CD4-positive, alpha-beta T cell treated with Interleukin-17A for 4 hours (primary cell): ENCODE data around the gene PRR5L.

Experiments used
- DNase-seq: peaks from one replicate; pipeline ENCODE4 v3.0.0-alpha.2; 2020; ENCODE audit warnings: mixed read lengths

Gene PRR5L

DNA sequence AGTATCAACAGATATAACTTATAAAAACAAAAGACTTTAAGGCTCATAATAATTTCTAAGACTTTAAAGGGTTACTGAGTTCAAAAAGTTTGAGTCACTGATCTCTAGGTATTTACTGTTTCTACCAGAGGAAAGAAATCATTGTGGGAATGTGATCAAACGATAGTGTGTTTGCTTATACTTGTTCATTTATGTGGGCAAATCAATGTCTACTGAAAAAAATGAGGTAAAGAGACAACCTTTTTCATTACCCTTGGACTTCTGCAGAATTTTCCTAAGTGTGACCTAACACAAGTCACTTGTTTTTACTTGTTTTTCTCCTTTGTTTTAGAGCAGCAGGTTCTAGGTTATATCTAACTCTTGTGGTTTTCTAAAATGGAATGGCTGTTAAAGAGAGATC is 65.4 kb downstream of the PRR5L start:
- DNase-seq: no peak

DNA sequence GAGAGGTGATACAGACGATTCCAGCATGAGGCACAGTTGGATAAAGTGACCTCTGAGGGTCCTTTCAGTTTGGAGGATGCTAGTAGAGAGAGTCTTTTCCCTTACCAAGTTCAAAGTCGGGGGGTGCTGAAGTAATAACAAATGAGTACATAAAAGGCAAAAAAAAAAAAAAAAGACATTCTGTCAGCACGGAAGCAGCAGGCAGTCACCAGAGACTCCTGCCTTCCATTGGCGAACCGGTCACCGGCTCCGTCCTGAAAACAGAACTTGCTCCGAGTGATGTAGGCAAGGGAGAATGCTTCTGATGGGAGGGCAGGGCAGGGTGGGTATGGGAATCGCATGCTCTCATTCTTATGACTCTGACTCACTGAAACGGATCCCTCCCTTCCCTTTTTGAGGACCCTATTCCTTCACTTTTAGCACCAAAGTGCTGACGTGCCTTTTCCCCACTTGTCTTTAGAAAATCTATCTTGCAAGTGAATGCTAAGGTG is 65.9 kb downstream of the PRR5L start:
- no peak for DNase-seq

DNA sequence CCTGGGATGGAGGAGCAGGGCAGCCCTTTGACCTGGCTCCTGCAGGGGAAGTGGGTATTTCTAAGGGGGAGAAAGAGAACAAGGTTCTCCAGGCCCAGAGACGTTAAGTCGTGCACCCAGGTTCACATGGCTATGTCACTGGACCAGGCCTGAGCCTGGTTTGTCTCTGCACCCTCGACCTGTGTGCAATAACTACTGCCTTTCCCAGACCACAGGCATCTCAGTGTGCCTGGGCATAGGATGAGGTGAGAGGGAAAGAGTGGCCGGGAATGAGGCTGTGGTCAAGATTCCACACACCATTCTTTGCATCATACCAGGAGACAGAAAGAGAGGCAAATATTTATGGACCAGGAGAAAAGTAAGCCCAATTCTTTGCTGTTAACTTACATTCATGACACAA is 66.8 kb downstream of the PRR5L start:
- DNase-seq: no peak

DNA sequence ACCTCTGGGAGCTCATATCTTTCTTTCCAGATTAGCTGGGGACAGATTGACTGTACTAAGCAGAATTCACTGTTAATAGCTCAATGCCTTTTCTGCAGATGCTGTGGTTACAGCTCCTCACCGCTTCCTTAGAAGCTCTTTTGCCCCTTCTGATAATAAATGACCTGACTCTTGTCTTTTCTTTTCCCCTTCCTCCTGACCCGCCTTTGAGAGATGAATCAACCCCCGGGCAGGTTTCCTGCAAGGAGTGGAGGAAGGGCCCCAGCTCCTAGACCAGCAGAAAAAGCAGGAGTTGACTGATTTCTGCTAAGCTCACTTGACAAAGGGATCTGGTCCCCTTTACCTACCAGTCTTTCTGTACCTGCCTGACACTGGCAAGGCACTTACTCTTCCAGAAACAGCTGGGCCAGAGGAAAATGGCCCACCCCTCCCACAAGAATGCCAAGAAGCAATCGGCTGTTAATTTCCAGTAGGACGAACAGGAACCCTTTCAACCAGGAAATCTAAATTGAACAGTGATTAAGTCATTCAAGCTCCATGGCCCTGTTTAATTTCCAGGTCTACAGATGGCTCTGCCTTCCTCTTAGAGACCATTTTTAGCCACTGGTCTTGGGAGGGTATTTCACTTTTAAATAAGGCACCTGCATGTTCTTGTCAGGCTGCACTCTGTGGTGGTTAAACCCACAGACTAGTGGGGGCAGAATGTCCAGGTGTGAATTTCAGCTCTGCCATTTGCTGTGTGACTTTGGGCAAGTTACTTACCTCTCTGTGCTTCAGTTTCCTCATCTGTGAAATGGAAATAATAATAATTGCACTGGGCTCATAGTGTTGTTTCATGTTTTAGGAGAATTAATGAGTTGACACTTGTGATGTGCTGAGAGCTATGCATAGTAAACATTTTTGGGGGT is 67.5 kb downstream of the PRR5L start:
- no peak for DNase-seq

DNA sequence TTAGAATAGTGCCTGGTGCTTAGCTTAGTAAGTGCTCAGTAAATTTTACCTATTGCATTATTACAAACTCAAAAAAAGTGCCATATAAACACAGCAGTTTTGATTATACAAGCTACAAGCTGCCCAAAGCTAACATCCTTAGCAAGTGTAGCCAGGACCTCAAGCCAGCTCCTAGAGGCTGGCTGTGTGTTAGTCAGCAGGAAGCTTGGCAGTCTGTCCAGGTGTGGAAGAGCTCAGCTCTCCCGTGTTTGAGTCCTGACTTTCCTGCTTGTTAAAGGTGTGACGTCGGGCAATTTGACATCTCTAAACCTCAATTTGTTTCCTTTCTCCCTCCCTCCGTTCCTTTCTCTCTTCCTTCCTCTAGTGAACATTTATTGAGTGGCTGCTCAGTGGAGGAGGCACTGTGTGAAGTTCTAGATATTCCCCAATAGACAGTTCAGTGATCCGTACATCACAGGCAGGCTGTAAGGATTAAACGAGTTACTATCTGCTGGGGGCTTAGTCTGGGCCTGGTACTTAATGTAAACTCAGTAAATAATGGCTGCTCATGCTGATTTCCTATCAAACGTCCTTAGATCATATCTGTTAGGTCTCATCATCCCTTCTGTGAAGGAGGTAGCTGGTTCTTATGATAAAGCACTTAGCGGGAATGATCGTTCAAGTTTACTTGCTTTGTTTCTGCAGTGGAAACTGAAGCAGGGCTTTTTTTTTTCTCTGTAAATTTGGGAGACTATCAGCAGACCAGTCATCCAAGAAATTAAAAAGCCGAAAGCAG is 68.7 kb downstream of the PRR5L start:
- DNase-seq: no peak

DNA sequence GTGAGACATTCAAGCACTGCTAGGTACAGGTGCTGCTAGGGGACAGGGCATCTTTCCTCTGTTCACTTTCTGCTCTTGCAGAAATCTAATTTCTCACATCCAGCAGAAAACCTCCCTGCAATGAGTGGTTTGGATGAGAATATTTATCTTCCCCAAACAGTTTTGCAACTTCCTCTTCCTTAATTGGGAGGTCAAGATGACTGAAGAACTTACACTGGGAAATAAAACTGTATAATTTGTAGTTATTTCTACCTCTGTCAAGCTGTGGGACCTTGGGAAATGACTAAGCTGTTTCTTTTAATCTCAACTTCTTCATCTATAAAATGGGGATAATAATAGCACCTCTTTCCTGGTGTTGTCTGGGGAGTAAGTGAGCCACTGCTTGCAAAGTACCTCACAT is 69.8 kb downstream of the PRR5L start:
- DNase-seq: no peak

DNA sequence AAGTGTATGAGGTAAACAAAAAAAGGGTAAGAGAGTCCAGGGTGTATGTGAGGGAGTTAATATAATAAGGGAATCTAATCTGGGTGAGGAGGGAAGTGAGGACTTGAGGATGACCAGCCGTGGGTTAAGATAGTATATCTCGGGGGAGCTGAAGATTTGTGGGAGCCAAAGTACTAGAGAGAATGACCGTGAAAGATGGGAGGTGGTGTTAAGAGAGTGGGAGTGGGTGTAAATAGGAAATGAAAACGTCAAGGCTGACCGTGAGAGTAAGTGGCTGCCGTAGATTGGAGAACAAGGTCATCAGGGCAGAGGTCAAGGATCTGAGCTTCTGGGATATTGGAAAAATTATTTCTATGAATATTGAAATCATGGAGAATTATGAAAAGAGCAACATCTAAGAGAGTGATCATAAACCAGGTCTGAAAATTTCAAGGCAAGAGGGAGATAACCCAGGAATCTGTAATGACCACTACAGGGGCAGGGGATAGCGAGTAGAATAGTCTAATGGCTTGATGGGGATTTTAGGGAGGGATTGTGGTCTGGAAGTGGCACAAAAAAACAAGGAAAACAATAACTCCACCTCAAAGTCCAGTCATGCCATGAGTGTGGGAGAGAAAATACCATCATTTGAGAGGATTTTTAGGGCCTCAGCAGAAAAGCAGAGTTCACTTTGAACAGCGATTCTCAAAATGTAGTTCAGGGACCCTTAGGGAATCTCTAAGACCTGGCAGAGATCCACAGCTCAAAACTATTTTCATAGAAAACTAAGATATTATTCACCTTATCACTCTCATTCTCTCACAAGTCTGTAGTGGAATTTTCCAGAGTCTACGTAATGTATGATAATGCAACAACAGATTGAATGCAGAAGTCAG is 72.0 kb downstream of the PRR5L start:
- DNase-seq: no peak

DNA sequence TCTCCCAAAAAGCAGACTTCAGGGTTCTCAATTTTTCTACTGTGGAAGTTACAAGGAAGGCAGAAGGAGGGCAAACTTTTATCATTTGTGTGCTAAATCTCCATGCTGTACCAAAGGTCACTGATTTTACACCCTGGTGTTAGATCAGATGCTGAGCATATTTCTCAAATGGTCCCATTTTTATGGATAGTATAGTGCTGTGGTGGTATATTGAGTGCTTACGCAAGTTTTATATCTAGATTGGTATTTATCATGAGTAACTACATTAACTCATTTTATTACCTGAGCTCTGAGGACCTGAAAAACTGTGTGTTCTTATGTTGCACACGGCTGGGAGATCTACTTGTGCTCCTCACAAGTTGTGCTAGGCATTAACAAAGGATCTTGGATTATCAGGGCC is 75.1 kb downstream of the PRR5L start:
- DNase-seq: no peak

DNA sequence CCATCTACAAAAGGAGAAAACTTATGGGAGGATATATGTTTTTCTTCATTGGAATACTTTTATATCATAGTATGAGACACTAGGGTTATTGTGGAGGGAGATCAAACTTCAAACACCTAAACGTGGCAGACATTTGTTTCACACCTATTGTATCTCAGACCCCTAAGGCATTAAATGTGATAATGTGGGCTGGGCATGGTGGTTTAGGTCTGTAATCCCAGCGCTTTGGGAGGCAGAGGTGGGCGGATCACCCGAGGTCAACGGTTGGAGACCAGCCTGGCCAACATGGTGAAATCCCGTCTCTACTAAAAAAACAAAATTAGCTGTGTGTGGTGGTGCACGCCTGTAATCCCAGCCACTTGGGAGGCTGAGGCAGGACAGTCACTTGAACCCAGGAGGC is 75.5 kb downstream of the PRR5L start:
- no peak for DNase-seq

DNA sequence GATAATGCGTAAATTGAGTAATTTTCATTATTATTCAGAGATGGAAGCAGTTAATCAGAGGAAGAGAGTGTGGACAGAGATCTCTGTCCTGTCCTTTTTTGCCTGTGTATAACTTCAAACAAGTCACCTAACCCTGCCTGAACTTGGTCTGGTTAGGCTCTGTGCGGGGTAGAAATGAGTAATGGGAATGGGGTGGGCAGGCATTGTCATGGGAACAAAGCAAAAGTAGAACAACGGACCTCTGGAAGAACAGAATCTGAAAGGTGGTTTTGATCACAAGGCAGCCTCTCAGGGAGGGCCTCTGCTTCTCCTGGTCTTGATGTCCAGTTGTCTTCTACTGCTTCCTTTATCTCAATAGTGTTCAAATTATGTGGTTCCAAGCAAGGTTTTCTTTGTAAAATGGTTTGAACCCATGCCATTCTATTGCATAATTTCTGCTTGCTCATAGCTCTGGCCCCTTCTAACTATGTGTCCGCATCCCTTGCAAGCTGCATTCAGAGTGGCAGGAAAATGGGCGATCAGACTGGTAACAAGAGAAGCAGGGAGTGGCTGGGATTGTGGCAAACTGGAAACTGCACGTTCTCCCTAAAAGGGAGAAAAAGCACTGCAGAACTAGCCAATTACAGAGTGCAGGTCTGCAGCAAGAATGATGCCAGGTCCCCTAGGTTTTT is 76.1 kb downstream of the PRR5L start:
- DNase-seq: no peak

DNA sequence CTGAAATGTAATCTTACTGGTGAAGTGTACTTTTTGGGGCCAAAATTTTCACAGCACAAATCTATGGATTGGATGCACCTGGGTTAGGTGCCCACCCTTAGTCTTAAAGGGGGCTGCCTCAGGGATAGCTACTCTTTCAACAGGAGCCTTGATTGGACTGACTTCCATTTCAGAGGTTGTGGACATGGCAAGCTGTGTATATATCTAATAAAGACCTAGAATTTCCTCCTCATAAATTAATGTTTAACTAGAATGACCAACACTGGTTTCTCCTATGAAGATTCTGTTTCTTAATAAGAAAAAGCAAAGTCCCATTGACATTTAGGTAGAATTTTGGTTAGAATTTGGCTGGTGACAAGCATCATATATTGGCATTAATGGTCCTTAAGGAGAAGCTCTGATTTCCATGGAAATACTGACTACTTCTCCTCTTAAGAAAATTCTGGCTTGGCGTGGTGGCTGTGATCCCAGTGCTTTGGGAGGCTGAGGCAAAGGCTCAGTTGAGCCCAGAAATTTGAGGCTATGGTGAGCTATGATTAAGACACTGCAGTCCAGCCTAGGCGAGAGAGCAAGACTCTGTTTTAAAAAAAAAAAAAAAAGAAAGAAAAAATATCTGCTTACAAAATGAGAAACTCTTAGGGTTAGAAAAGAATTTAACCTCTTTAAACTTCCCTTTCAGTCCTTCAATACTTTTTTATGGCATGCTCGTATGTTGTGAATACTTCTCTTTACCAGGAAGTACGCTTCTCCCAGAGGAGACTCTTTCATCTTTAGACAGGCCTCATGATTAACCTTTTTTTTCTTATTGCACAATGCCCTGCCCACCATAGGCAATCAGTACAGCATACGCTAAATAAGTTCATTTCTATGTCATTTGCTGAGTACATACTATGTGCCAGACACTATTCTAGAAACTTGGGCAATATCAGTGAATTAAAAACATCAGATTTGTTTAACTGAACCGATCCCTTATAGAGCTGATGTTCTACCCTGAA is 77.2 kb downstream of the PRR5L start:
- no peak for DNase-seq

DNA sequence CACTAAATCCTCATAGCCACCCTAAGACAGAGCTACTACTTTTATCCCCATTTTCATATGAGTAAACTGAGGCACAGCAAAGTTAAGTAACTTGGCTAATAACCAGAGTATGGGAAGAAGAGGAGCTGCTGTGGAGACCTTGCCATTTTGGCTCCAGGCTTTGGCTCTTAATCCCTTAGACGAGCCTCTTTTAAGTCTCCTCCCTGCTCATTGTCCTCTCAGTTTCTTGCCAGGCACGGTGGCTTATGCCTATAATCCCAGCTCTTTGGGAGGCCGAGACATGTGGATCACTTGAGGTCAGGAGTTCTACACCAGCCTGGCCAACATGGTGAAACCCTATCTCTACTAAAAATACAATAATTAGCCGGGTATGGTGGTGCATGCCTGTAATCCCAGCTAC is 78.6 kb downstream of the PRR5L start:
- DNase-seq: no peak

DNA sequence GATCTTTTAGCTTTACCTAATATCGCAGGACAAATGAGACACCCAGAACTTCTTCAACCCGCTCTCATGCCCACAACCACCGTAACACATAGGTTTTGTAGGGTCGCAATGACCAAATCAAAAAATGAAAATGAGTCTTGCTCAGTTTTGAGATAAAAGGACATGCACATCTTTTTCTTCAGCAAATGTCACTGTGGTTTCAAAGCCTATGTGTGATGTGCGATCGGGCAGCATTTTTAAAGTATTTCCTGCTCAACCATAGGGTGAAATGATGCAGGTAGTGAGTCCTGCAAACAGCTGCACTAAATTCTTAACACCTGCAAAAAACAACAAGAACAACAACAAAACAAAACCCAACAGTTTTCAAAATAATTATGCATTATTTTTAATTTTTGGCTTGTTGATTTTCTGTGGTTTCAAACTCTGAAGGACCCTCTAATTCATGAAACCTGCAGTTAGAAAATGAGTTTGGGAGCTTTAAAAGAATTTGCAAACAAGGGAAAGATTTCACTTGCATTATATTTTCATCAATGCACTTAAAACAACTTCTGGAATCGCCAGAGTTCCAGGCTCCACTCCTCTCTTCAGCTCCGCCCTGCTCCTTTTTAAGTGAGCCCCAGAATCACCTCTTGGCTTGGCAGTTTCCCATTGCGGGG is 79.4 kb downstream of the PRR5L start:
- no peak for DNase-seq

DNA sequence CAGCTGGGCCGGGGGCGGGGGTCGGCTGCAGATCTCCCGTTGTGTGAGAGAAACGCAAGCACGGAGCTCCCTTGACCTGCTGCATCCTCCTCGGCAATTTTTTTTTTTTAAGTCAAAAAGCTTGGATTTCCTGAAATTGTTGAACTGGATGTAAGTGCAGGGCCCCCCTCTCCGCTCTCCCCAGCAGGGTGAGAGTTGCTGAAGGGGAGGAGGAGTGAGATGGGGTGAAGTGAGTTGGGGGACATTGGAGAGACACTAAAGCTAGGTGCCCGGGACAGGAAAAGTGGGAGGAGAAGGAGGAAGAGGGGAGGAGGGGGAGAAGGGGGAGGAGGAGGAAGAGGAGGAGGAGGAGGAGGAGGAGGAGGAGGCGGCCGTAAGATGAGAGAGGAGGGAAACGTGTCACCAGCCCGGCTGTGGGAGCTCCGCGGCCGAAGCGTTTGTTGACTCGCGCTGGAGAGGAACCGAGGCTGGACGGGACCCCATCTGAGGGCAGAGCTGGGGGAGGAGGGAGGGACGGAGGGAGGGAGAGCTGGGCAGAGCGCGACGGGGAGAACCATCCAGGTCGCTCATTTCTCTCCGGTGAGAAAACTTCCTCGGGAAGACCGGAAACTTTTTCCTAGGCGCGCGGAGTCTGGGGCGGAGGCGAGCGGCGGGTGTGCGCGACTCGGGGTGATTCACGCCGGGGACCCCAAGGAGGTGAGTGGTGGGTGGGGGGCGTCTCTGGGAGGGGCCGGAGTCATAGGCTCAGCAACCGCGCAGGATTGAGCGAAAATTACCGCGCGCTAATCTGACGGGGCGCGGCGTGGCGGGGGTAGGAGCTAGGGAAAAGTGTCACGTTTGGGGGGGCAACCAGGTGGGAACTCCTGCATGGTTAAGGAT is 80.2 kb downstream of the PRR5L start:
- DNase-seq: peak; percentile 30

DNA sequence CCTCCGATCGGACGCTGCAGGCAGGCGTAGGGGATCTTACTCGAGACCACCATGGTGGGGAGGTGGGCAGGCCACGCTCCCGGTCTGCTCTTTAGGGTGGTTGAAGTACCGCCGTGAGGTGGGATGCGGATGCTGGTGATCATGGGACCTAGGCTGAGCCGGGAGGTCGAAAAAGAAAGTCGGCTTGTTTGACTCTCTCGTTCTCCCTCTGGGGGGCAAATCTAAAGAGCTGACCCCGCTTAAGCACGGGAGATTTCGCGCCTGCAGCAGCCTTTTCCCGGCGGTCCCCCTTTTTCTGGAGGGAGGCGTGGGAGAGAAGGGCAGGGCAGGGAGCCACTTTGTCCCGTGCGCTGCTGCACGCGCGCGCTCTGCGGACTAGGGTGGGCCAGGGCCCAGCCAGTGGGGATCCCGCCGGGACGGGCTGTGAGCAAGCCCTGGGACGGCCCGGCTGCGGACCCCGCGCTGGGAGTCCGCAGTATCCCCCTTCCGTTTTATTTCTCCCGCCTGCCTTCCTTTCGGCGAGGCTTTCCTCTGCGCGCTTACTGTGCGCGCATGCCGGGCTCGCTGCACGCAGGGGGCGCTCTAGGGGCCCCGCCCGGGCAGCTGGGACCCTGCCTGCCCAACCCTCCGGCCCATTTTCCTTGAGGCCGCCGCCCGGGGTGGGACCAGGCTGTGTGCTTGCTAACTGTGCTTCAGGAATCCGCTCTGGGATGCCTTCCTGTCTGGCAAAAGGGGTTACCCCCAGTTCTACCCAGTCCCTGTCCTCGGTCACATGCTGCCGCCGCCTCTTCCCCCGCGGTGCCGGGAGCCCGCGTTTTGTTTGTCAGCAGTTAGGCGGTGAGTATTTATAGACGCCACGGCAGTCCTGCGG is 81.0 kb downstream of the PRR5L start:
- peak; percentile 58 for DNase-seq

DNA sequence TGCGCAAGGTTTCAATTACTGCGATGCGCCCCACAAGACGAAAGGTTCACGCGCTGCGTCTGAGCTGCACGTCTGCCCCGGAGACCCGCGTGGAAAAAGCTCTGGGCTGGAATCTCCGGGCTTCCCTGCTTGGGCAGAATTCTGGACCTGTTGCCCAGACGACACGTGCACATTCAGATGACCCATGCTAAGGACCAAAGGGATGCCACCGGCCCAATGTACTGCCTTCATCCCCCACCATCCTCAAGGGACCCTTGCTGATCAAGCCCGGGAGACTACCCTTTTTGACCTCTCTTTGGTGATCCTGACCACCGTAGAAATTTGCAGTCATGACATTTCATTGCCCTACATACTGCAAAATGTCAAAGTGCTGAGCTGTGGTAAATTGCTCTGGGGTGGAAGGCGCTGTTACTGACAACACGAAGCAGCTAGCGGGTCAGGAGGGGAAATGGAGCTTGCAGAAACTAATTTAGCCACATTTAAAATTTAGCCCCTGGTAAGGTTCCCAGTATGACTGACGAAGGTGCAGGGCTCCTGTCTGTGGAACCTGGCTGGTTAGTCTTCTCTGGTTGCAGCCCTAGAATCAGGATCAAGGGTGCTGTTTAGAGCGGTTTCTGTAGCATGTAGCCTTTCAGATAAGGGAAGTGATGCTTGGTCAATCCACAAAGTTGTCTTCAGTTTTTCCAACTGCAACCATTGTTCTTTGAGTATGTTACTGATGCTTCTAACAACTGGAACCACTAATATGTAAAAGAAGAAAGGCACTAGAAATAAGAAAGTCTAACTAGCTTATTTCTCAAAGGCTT is 81.9 kb downstream of the PRR5L start:
- DNase-seq: peak; percentile 19

DNA sequence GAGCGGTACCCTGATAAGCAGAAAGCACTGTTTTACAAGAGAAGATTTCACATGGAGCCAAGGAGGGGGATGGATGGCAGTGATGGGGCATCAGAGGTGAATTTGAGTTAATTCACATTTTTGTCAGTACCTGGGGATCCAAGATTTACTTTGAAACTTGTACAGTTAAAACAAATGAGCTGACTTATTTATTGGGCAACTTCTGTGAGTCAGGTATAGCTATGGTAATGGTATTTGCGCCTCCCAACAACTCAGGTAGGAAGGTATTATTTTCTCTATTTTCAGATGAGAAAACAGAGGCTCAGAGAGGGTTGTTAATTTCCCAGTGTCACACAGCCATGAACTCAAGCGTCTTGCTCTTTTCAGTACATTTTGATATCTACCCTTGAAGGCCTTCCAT is 83.6 kb downstream of the PRR5L start:
- no peak for DNase-seq
